Left ventricle myocardium inferior (tissue), 1 donor: Measurements from ENCODE around the gene ARHGAP23. TPM values are rescaled to one million over a fixed set of nuclear protein-coding genes. Genes with fewer than 3 reads are reported as not detected.

Source experiments
- DNase-seq: peaks from one replicate; pipeline ENCODE4 v3.0.0-alpha.2; 2020
- H3K27ac ChIP-seq: fragments of 200-600 bp; replicated peaks from 2 replicates; pipeline ENCODE4 v1.8.0; 2021
- H3K27me3 ChIP-seq: fragments of 200-600 bp; 2 replicates; pipeline ENCODE4 v1.8.0; 2021; ENCODE audit warnings: low read depth
- H3K36me3 ChIP-seq: fragments of 200-600 bp; 2 replicates; pipeline ENCODE4 v1.8.0; 2021
- H3K4me1 ChIP-seq: fragments of 200-600 bp; 2 replicates; pipeline ENCODE4 v1.8.0; 2021
- H3K4me3 ChIP-seq: fragments of 200-600 bp; 2 replicates; pipeline ENCODE4 v1.8.0; 2021; ENCODE audit warnings: mild to moderate bottlenecking, moderate library complexity
- H3K9me3 ChIP-seq: fragments of 200-600 bp; replicated peaks from 2 replicates; pipeline ENCODE4 v1.8.0; 2021
- CTCF ChIP-seq: fragments of 200-600 bp; IDR thresholded peaks from 2 replicates; pipeline ENCODE4 v1.8.0; 2021; ENCODE audit warnings: antibody characterized with exemption, mild to moderate bottlenecking, borderline replicate concordance
- intact Hi-C: fragments of 100-400 bp; cut with micrococcal nuclease; formaldehyde crosslinking; loops from one replicate; pipeline ENCODE4 v1.11.0; 2022
- total RNA-seq: library from RNA; stranded (reverse); fragmentation: NEBNext Ultra II Directional; extraction: Animal tissue kit (Norgen Biotek cat#: 25700); gene quantifications from one replicate; pipeline ENCODE4 v1.2.1, GENCODE V29; 2021
- donor health status: DM: no; HTN: yes; CAD: no; lungs with severe emphysema.

ARHGAP23 gene
- total RNA-seq, 1 donor from 2014 or later = 60.8 TPM

GRCh38 chr17:38427160-38427949 is 909 bp upstream of the ARHGAP23 start:
- peak overlapping the region; percentile 94 for H3K27ac ChIP-seq
- intact Hi-C loops = loop anchor here (10.0 kb wide), 1 partner anchor 57 kb away; no protein-coding TSS in a partner anchor
- H3K4me1 ChIP-seq = peaks cover 88% of the 10 kb centered on the region

GRCh38 chr17:38428643-38429371 is 543 bp downstream of the ARHGAP23 start:
- H3K4me1 ChIP-seq = peaks cover 97% of the 10 kb centered on the region
- no peaks in the 10 kb centered on the region for H3K9me3 ChIP-seq
- TF ChIP-seq CTCF = no peak
- H3K27ac ChIP-seq = peak overlapping the region; percentile 94
- H3K4me3 ChIP-seq = peak overlapping the region; percentile 89
- H3K27me3 ChIP-seq = no peaks in the 10 kb centered on the region
- intact Hi-C loops = loop anchor here (10.0 kb wide), 1 partner anchor 56 kb away; no protein-coding TSS in a partner anchor
- no peaks in the 10 kb centered on the region for H3K36me3 ChIP-seq
- peak; percentile 68 for DNase-seq

More at GRCh38 chr17:38427160-38427949, 909 bp upstream of the ARHGAP23 start:
- TF ChIP-seq CTCF = no peak
- Histone ChIP-seq H3K36me3 (no peaks in the 10 kb centered on the region), H3K4me3 (peak overlapping the region; percentile 89), H3K27me3 (no peaks in the 10 kb centered on the region), H3K9me3 (no peaks in the 10 kb centered on the region)
- DNase-seq = no peak

- TF ChIP-seq CTCF = no peak
- DNase-seq = no peak
- Histone ChIP-seq H3K27me3 (no peaks in the 10 kb centered on the region), H3K9me3 (no peaks in the 10 kb centered on the region), H3K36me3 (no peaks in the 10 kb centered on the region), H3K27ac (peak overlapping the region; percentile 94), H3K4me1 (peaks cover 97% of the 10 kb centered on the region), H3K4me3 (peak overlapping the region; percentile 89)
- intact Hi-C loops = loop anchor here (10.0 kb wide), 1 partner anchor 55 kb away; no protein-coding TSS in a partner anchor
These were observed 1.3 kb downstream of the ARHGAP23 start for GRCh38 chr17:38429476-38430100.

- peak overlapping the region; percentile 94 for H3K27ac ChIP-seq
- no peaks in the 10 kb centered on the region for H3K27me3 ChIP-seq
- H3K9me3 ChIP-seq = no peaks in the 10 kb centered on the region
- intact Hi-C loops = no loop called here
- TF ChIP-seq CTCF = no peak
- H3K36me3 ChIP-seq = no peaks in the 10 kb centered on the region
- no peak for DNase-seq
- peak overlapping the region; percentile 89 for H3K4me3 ChIP-seq
- H3K4me1 ChIP-seq = peaks cover 95% of the 10 kb centered on the region
These were observed 2.1 kb downstream of the ARHGAP23 start for GRCh38 chr17:38430316-38430715.

GRCh38 chr17:38430822-38431221 is 2.6 kb downstream of the ARHGAP23 start:
- DNase-seq = no peak
- H3K36me3 ChIP-seq = no peaks in the 10 kb centered on the region
- H3K4me3 ChIP-seq = peak overlapping the region; percentile 89
- TF ChIP-seq CTCF = no peak
- H3K27ac ChIP-seq = peak overlapping the region; percentile 94
- H3K27me3 ChIP-seq = no peaks in the 10 kb centered on the region
- intact Hi-C loops = no loop called here
- H3K9me3 ChIP-seq = no peaks in the 10 kb centered on the region
- H3K4me1 ChIP-seq = peaks cover 95% of the 10 kb centered on the region
